ENCODE results near the gene ZBTB20. TPM values are rescaled to one million over a fixed set of nuclear protein-coding genes. Genes with fewer than 3 reads are reported as not detected.

Gene ZBTB20
- polyA plus RNA-seq, 3 donors = 1.3 to 3.2 (median 2.0) TPM

DNA sequence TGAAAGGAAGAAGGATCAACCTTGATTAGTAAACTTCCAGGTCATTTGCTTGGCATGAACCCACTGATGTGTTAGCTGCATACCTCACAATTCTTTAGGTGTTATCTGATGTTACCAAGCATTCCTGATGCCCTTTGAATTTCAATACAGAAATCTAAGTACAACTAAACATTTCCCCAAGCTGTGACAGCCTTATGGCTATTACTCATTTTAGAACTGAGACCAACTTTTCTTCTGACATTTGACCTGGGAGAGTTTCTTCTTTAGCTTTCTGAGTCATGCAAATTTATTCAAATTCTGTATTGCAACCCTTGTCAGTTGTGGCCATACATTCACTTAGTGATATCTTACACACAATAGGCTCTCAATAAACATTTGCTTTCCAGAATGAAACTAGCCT, 729.0 kb downstream of the ZBTB20 start:
- H3K36me3 Mint-ChIP-seq = no peaks in the 10 kb centered on the region
- Histone ChIP-seq H2AFZ (ENCODE audit: insufficient read depth, low read depth, low read length, poor library complexity, severe bottlenecking) (no peak overlapping the region), H3K27ac (ENCODE audit: low read depth in 1 of 2, low read length in 2 of 2) (no peak overlapping the region), H3K9me3 (replicated peaks in 1 of 2; ENCODE audit: control insufficient read depth in 1 of 2, insufficient read depth in 1 of 2, low read length in 2 of 2) (no peaks in the 10 kb centered on the region), H3K9ac (ENCODE audit: insufficient read depth, low read length, poor library complexity, severe bottlenecking) (no peak overlapping the region), H3K36me3 (replicated peaks in 1 of 2; ENCODE audit: control insufficient read depth in 1 of 2, insufficient read depth in 2 of 2, low read length in 2 of 2) (no peaks in the 10 kb centered on the region), H4K20me1 (ENCODE audit: insufficient read depth, low read length) (no peaks in the 10 kb centered on the region), H3K4me2 (replicated peaks; ENCODE audit: extremely low read depth, low read length, poor library complexity, severe bottlenecking) (no peak overlapping the region), H3K79me2 (ENCODE audit: insufficient read depth, low read length) (no peaks in the 10 kb centered on the region), H3K27me3 (ENCODE audit: control insufficient read depth in 2 of 2, insufficient read depth in 2 of 2, low read length in 2 of 2) (no peaks in the 10 kb centered on the region), H3K4me1 (ENCODE audit: control insufficient read depth in 1 of 2, insufficient read depth in 2 of 2, low read length in 2 of 2) (no peaks in the 10 kb centered on the region), H3K4me3 (replicated peaks in 1 of 3; ENCODE audit: low read depth in 2 of 3, low read length in 3 of 3) (no peak overlapping the region)
- H3K27ac Mint-ChIP-seq = no peak overlapping the region
- no peak overlapping the region for H3K4me3 Mint-ChIP-seq
- H3K27me3 Mint-ChIP-seq (ENCODE audit: low read depth in 3 of 3) = peaks cover 0 to 2% (median 0%) of the 10 kb centered on the region in 3 donors
- TF ChIP-seq, protein P1, sequence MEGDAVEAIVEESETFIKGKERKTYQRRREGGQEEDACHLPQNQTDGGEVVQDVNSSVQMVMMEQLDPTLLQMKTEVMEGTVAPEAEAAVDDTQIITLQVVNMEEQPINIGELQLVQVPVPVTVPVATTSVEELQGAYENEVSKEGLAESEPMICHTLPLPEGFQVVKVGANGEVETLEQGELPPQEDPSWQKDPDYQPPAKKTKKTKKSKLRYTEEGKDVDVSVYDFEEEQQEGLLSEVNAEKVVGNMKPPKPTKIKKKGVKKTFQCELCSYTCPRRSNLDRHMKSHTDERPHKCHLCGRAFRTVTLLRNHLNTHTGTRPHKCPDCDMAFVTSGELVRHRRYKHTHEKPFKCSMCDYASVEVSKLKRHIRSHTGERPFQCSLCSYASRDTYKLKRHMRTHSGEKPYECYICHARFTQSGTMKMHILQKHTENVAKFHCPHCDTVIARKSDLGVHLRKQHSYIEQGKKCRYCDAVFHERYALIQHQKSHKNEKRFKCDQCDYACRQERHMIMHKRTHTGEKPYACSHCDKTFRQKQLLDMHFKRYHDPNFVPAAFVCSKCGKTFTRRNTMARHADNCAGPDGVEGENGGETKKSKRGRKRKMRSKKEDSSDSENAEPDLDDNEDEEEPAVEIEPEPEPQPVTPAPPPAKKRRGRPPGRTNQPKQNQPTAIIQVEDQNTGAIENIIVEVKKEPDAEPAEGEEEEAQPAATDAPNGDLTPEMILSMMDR (IDR thresholded peaks at IDR 0.05) = no peak
- H3K4me1 Mint-ChIP-seq = peaks cover 3% of the 10 kb centered on the region
- intact Hi-C loops (cut with micrococcal nuclease) = no loop called here
- peak in 1 of 3 donors; percentile 14 for DNase-seq
- H3K9me3 Mint-ChIP-seq = no peaks in the 10 kb centered on the region

DNA sequence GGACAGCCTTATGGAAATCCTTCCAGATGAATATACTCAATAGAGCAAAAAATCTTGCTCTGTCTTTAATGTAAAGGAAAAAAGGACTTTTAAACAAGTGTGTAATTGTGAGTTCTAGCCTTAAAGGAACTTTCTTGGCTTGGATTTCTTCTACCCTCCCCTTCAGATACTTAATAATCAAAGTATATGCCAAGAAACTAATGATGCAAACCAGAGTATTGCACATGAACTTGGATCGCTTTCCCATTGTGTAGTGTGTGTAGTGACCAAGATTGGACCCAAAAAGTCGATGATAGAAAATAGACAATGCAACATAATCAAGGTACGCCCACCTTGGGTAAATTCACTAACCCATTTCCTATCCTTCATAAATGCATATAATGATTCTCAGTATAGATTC, 729.4 kb downstream of the ZBTB20 start:
- H3K79me2 ChIP-seq (ENCODE audit: insufficient read depth, low read length) = no peaks in the 10 kb centered on the region
- intact Hi-C loops (cut with micrococcal nuclease) = no loop called here
- Mint-ChIP-seq H3K27ac (no peak overlapping the region), H3K27me3 (ENCODE audit: low read depth in 3 of 3) (peaks cover 0 to 2% (median 0%) of the 10 kb centered on the region in 3 donors), H3K9me3 (no peaks in the 10 kb centered on the region), H3K36me3 (no peaks in the 10 kb centered on the region), H3K4me3 (no peak overlapping the region), H3K4me1 (peaks cover 3% of the 10 kb centered on the region)
- H3K9ac ChIP-seq (ENCODE audit: insufficient read depth, low read length, poor library complexity, severe bottlenecking) = no peak overlapping the region
- H3K36me3 ChIP-seq (replicated peaks in 1 of 2; ENCODE audit: control insufficient read depth in 1 of 2, insufficient read depth in 2 of 2, low read length in 2 of 2) = no peaks in the 10 kb centered on the region
- H3K27ac ChIP-seq (ENCODE audit: low read depth in 1 of 2, low read length in 2 of 2) = no peak overlapping the region
- TF ChIP-seq, protein P1 (IDR thresholded peaks at IDR 0.05) = no peak
- no peaks in the 10 kb centered on the region for H3K9me3 ChIP-seq (replicated peaks in 1 of 2; ENCODE audit: control insufficient read depth in 1 of 2, insufficient read depth in 1 of 2, low read length in 2 of 2)
- H3K27me3 ChIP-seq (ENCODE audit: control insufficient read depth in 2 of 2, insufficient read depth in 2 of 2, low read length in 2 of 2) = no peaks in the 10 kb centered on the region
- H2AFZ ChIP-seq (ENCODE audit: insufficient read depth, low read depth, low read length, poor library complexity, severe bottlenecking) = no peak overlapping the region
- H4K20me1 ChIP-seq (ENCODE audit: insufficient read depth, low read length) = no peaks in the 10 kb centered on the region
- no peak overlapping the region for H3K4me3 ChIP-seq (replicated peaks in 1 of 3; ENCODE audit: low read depth in 2 of 3, low read length in 3 of 3)
- DNase-seq = no peak
- no CpG with 5 or more reads among the region's 3 CpGs for WGBS (ENCODE audit: insufficient coverage)
- no peaks in the 10 kb centered on the region for H3K4me1 ChIP-seq (ENCODE audit: control insufficient read depth in 1 of 2, insufficient read depth in 2 of 2, low read length in 2 of 2)
- no peak overlapping the region for H3K4me2 ChIP-seq (replicated peaks; ENCODE audit: extremely low read depth, low read length, poor library complexity, severe bottlenecking)

Measured in CD14-positive monocyte (primary cell).